Stimulated activated CD8-positive, alpha-beta memory T cell treated with anti-CD3 and anti-CD28 coated beads, Interleukin-4, amount 100 ng/mL, for 4 hours (primary cell): Measurements from ENCODE around the gene ADAMTS12.

Source experiments
- DNase-seq, 2 donors: peaks; one replicate each; pipeline ENCODE4 v3.0.0-alpha.2; 2020; ENCODE audit warnings: low read depth in 2 of 2, low spot score in 1 of 2

ADAMTS12 gene

DNA sequence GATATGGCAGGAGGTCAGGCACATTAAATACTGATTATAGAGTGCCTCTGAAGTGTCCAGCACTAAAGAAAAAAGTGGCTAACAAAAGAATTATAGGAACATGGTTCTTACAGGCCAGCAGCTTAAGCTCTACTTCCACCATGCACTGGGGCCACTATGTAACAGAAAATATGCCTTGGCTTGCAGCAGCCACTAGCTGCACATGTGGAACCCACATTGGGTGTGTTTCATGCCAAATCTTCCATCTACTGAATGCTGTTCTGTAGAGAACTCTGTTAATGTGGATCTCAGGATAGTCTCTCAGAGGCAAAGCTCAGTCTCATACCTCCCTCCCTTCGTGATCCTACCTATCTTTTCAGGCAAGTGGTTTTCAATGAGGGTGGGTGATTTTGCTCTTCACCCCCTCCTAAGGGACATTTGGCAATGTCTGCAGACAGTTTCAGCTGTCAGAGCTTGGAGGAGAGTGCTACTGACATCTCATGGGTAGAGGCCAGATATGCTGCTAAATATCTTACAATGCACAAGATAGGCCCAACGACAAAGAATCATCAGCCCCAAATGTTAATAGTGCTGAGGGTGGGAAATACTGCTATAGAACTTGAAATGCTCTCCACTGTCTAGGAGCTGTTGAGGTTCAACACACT is 232.1 kb downstream of the ADAMTS12 start:
- DNase-seq, result no peak

- DNase-seq, result no peak
Measured at GRCh38 chr5:33657804-33658440, 233.9 kb downstream of the ADAMTS12 start.

DNA sequence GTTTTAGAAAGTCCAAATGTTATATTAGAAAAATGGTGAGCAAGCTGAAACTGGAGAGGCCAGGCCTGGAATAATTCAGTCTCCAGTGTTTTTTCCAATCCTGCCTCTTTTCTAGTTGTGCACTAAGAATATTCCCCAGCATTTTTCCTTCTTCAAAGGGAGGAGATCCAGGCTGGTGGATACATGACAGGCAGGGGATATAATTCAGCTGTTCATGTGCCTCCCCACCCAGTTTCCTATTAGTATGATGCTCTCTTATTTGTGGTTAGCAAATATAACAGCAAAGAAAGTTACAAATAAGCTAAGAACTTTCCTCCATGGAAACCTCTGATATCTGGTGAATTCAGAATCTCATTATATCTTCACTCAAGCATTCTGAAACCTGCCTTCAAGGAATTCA is 234.6 kb downstream of the ADAMTS12 start:
- no peak for DNase-seq

DNA sequence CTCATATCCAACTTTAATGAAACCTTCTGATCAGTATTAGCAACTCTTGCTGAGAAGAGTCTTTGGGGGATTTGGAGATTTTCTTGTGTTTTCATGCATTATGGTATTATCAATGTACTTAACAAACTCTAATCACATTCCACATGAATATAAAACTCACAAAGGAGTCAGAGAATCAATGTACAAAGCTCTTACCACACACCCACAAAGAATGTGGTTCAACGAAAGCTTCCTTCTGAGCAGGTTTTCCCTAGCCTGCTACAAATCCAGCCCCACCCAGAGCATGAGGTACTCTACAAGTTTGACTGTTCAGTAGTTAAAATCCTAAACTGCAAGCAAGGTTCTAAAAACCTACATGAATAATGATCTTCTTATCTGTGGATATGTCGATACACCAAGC is 240.9 kb downstream of the ADAMTS12 start:
- DNase-seq, result no peak

DNA sequence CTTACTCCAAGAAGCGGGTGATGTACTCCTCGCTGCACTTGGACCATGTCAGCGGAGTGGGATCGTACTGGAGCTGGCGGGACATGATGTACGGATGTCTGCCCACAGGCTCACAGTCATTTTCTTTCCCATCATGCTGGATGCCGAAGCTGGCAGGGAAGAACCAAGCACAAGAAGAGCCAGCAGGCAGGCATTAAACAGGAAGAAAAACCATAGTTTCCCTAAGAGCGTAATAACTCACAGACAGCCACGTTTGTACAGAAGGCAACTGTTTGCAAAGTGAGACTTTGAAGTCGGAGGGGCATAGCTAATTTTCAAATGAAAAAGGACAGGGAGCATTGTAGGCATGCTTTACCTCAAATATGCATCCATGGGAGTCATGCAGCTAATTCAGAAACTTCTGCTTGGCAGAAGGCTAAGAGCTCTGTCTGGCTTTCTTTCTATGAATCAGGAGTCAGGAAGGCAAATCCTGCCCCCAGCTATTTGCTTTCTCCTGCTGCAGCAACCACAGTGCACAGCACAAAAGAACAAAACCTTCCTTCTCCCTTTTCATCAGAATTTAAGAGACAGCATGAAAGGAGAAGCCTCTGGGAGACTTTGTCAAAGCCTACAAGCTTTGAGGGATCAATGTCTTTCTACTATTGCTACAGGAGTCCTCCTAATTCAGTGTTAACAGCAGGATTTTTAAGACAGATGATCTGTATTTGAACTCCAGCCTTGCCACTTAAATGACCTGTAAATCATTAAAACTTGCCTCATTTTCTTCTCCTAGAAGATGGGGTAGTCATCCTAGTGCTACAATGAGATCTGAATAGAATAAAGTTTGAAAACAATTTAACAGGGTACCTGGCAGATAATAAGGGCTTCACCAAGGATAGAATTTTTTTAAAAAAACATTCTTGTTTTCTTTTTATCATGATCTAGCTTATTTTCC is 242.0 kb downstream of the ADAMTS12 start:
- no peak for DNase-seq

DNA sequence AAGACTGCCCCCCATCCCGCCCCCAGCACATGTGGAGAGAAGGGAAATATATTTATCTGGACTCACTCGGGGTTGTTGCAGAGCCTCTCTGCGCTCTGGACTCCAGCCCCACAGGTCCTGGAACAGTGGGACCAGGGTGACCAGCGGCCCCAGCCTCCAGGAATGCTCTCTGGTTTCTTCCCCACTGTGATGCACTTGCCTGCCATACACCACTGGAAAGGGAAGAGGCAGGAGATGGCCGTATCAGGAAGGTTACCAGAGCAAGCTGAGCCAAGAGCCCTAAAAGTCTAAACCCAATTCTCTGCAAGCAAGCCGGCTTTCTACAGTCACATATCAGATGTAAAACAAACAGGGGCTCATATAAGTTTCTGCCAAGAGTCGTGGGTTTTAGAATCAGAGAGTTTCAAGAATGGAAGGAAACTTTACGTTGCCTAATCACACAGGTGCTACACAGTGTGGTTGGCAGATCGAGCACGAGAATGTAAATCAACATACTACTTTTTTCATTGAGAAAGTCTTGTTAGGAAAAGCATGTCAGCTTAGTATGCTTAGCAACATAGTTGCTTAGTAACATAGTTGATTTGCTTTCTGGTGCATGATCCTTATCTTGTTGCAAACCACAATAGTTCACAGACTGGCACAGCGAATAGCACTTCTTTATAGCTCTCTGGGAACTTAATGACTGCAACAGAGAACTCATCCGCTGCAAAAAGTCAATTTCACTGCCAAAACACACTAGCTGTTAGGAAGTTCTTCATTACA is 249.9 kb downstream of the ADAMTS12 start:
- DNase-seq, result no peak

- no peak for DNase-seq
Measured at GRCh38 chr5:33639474-33639873, 252.3 kb downstream of the ADAMTS12 start.

GRCh38 chr5:33637011-33637410 is 254.8 kb downstream of the ADAMTS12 start:
- DNase-seq, result no peak

- no peak for DNase-seq
Measured at GRCh38 chr5:33635582-33635981, 256.2 kb downstream of the ADAMTS12 start.

DNA sequence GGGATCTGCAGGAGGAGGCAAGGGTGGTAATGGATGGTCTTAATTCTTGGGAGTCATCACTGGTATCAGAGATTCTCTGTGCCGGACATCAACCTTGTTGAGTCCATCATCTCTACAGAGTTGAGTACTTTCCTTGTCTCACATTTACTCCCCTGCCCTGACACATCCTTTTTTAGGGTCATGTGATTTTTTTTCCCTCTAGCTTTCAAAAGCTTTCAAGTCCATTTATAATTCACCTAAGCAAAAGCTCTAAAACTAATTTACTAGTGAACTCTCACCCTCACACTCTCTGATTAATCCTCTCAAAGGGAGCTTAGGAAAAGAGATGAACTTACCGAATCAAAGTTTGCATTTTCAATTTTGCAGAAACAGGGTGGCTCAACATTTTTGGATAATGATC is 258.1 kb downstream of the ADAMTS12 start:
- no peak for DNase-seq

DNA sequence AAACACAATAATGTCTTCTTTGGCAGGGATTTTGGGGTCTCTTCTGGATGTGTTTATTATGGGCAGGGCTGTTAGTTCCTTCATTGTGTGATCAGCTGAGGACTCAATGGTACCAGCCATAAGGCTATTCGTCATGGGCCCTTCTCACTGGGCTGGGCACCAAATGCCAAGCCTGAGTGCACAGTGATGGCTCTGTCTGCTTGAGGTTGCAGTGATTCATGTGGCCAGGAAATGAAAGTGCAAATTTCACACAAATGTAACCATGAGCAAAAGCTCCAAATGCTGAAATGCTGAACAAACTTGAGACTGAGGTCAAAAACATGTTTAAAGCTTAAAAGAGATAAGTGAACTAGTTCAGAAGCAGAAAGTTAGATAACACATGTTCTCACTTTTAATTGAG is 260.0 kb downstream of the ADAMTS12 start:
- no peak for DNase-seq

- no peak for DNase-seq
Measured at GRCh38 chr5:33631139-33631538, 260.7 kb downstream of the ADAMTS12 start.

DNA sequence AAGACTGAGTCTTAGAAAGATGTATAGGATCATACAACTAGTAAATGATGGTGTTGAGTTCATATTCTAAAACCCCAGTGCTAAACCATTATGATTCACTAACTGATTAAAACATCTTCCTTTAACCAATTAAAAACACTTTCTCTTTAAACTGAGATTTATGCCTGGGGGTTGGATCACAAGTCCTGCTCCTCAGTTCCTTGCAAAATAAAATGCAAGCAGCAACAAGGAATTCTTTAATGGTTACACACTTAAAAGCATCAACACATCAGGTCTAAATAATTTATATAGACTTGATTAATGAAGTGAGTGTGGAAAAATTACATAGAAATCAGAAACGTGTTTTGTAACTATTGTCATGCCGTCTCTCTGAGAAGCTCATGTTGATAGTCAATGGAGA is 261.8 kb downstream of the ADAMTS12 start:
- DNase-seq, result no peak

DNA sequence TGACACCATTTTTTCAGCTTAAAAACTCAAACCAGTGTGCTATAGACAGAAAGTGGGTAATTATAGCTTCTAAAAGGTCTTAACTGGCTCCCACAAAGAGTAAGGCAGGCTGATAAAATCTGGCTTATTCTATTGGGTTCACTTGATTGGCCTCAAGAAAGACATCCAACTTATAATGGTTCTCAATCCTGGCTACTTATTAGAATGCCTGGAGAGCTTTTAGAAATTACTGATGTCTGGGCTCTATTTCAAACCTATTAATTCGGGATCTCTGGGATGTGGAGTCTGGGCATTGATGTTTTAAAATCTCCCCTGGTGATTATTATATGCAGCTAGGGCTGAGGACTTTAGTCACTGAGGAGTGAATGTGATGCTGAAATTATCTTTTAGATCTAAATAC is 263.0 kb downstream of the ADAMTS12 start:
- no peak for DNase-seq

DNA sequence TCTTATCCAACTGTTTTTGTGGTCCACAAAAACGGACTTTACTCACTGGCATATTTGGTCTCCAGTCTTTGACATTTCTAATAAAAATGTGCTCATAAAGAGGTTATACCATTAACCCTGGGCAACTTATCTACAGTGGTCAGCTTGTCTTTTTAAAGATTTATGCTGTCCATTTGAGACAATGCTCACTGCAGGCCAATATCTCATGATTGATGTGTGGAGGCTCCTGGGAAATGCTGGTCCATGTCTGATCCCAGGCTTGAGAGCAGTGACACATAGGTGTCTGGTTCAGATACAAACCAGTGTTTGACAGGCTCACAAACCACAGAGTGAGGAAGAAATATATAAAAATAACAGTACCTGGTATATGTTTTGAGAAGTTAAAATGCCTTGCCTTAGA is 270.3 kb downstream of the ADAMTS12 start:
- DNase-seq, result no peak

DNA sequence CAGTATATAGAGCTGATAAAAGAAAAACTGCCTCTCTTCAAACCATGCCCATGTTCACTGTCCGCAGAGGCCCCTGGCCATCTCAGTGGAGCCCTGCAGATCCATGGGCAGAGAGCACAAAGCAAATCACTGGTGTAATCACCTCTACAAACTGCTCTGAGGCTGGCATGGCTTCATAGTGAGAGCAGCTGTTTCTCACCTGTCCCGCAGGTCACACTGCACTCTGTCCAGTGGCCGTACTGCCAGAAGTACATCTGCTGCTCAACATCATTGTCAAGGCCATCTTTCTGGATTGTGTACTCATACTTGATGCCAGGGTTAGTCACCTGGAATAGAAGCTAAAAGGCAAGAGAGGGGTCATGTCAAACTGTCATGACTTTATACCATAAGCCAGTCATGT is 277.8 kb downstream of the ADAMTS12 start:
- DNase-seq, result no peak

GRCh38 chr5:33612386-33612785 is 279.4 kb downstream of the ADAMTS12 start:
- no peak for DNase-seq

DNA sequence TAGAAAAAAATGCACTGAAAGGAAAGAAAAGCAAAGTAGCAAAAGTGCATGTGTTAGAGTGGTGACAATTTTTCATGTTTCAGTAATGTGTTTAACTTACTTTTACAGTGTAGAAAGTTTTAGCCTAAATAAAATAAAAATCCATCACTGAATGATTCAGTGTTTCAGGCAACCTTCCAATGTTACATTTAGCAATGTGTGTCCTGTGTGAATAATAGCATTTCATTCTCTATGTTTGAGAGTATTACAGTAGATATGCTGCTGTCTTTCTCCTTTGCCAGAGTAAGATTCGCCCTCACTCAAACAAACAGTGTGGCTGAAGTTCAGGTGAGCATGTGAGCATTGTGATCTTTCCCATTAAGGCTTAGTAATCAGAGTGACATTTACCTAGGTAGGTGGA is 279.9 kb downstream of the ADAMTS12 start:
- no peak for DNase-seq

DNA sequence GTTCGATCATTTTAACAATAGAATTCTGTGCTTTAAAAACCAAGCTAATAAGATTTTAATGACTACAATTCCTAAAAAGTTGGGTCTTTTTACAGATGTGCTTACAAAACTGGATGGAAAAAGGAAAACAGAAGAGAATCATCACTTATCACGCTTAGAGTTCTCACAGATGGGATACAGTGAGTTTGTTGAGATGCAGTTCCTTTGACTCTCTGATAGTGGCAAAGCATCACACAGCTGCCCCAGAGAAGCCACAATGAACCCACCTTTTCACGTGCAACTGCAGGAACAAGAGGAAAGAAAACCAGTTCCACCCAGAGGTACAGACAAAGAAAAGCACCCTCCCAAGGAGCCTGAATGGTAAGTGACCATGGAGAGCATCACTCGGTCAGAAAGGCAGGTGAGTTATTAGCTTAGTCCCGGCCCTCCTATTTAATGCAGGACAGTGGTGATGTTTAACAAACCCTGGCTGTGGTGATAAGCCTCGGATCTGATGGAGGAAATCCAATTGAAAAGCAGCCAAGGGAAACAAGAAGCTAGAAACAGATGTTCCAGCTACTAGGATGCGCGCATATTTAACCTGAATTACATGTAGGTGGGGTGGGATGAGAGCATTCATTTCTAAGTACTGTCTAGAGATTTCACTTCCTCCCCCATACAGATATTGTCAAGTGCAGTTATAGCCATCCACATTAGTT is 283.3 kb downstream of the ADAMTS12 start:
- DNase-seq, result no peak

GRCh38 chr5:33604503-33604902 is 287.3 kb downstream of the ADAMTS12 start:
- no peak for DNase-seq

- DNase-seq, result no peak
Measured at GRCh38 chr5:33601881-33602280, 289.9 kb downstream of the ADAMTS12 start.
